Aorta (tissue), 5 donors: ENCODE measurements around the gene INPPL1. TPM values are rescaled to one million over a fixed set of nuclear protein-coding genes. Genes with fewer than 3 reads are reported as not detected.
A peak's percentile ranks its signal among the peaks of the same experiment; 100 is the strongest.

Experiments
- ATAC-seq: fragments of 200-7000 bp; cut with Tn5 transposase; one replicate; pipeline ENCODE4 v1.9.1; 2022; ENCODE audit warnings: moderate library complexity; ENCODE audit not compliant: low FRiP score
- DNase-seq, 2 donors: peaks; one replicate each; pipeline ENCODE4 v3.0.0-alpha.2; 2020
- H3K27ac ChIP-seq, 2 donors: one replicate each; pipeline ENCODE4 v1.5.1; 2013; ENCODE audit warnings: low read length in 2 of 2, mild to moderate bottlenecking in 2 of 2, moderate library complexity in 2 of 2, control low read depth in 1 of 2, inconsistent platforms in 1 of 2, low read depth in 1 of 2
- H3K27me3 ChIP-seq, 2 donors: one replicate each; pipeline ENCODE4 v1.6.1; 2013; ENCODE audit warnings: control low read depth in 1 of 2, low read length in 1 of 2, mild to moderate bottlenecking in 1 of 2, moderate library complexity in 1 of 2; ENCODE audit not compliant: insufficient read depth in 2 of 2, control insufficient read depth in 1 of 2
- H3K36me3 ChIP-seq, 2 donors: one replicate each; pipeline ENCODE4 v1.6.1; 2013; ENCODE audit warnings: control low read depth in 1 of 2, low read length in 1 of 2, mild to moderate bottlenecking in 1 of 2; ENCODE audit not compliant: insufficient read depth in 2 of 2, control insufficient read depth in 1 of 2
- H3K4me1 ChIP-seq, 2 donors: one replicate each; pipeline ENCODE4 v1.6.1; 2013; ENCODE audit warnings: low read length in 2 of 2, control low read depth in 1 of 2, mild to moderate bottlenecking in 1 of 2, moderate library complexity in 1 of 2; ENCODE audit not compliant: insufficient read depth in 2 of 2, control insufficient read depth in 1 of 2
- H3K4me3 ChIP-seq, 2 donors: one replicate each; pipeline ENCODE4 v1.5.1; 2013; ENCODE audit warnings: low read length in 2 of 2, control low read depth in 1 of 2, mild to moderate bottlenecking in 1 of 2
- H3K9me3 ChIP-seq: one replicate; pipeline ENCODE4 v1.6.1; 2013; ENCODE audit warnings: mild to moderate bottlenecking, low read length; ENCODE audit not compliant: control insufficient read depth
- WGBS, 2 donors: extraction: QIAGEN DNeasy Blood & Tissue Kit; methylation state at CpG; one replicate each; pipeline ENCODE4 v1.1.7; 2013; 5-methylcytosine and 5-hydroxymethylcytosine counted together
- intact Hi-C, 2 donors: fragments of 100-400 bp; cut with DNase I; formaldehyde crosslinking; loops; one replicate each; pipeline versions ENCODE4 v1.14.2 to v1.15.0; 2022
- polyA plus RNA-seq, 2 donors: library from polyadenylated mRNA; stranded (reverse); fragments of 200-250 nt; gene quantifications; one replicate each; pipeline ENCODE4 v1.2.3, GENCODE V29; 2013
- total RNA-seq, 2 donors: library from RNA; stranded (reverse); fragmentation: NEBNext Ultra II Directional; extraction: Animal tissue kit (Norgen Biotek cat#: 25700); gene quantifications; one replicate each; pipeline ENCODE4 v1.2.1, GENCODE V29; 2021
- donor health status: healthy with polysubstance abuse.
- donor health status: Bipolar disorder and iron deficiency.
- donor health status: DM: no; HTN: no; CAD: no.
- donor health status: DM: no; HTN: no; CAD: no.
- donor health status: DM: yes; HTN: yes; CAD: no.

Gene INPPL1
- total and polyA plus RNA-seq, 4 donors, result 21.9 to 166 (median 132) TPM

- H3K27ac ChIP-seq, result no peak overlapping the region
- H3K4me3 ChIP-seq, result no peak overlapping the region
- peaks cover 0 to 13% of the 10 kb centered on the region in 2 donors for H3K36me3 ChIP-seq
- H3K27me3 ChIP-seq, result no peaks in the 10 kb centered on the region
- ATAC-seq, result no peak
- peak in 1 of 2 donors; percentile 45 for DNase-seq
- no peaks in the 10 kb centered on the region for H3K4me1 ChIP-seq
- intact Hi-C loops, result no loop called here
- no peaks in the 10 kb centered on the region for H3K9me3 ChIP-seq
- WGBS, 2 donors, result 93 to 94% methylated on average over 8 of the region's 8 CpGs
Observed at GRCh38 chr11:72229336-72229924, 4.9 kb downstream of the INPPL1 start.

- no peaks in the 10 kb centered on the region for H3K9me3 ChIP-seq
- no peak overlapping the region for H3K27ac ChIP-seq
- H3K4me1 ChIP-seq, result no peaks in the 10 kb centered on the region
- H3K27me3 ChIP-seq, result no peaks in the 10 kb centered on the region
- intact Hi-C loops, result loop anchor here in 1 of 2 donors (10.0 kb wide), 1 partner anchor 115 kb away; the partner anchor contains the start of gene ANAPC15
- H3K4me3 ChIP-seq, result no peak overlapping the region
- no peak for ATAC-seq
- 90% methylated on average over 21 of the region's 21 CpGs for WGBS, 2 donors
- H3K36me3 ChIP-seq, result peaks cover 0 to 13% of the 10 kb centered on the region in 2 donors
- DNase-seq, result peak; percentile 43 to 74
Observed at GRCh38 chr11:72229925-72230763, 5.6 kb downstream of the INPPL1 start.

- Histone ChIP-seq H3K4me1 (no peaks in the 10 kb centered on the region), H3K36me3 (peaks cover 0 to 13% of the 10 kb centered on the region in 2 donors), H3K27me3 (no peaks in the 10 kb centered on the region), H3K4me3 (no peak overlapping the region), H3K27ac (no peak overlapping the region), H3K9me3 (no peaks in the 10 kb centered on the region)
- no peak for ATAC-seq
- WGBS, 2 donors, result 86 to 88% methylated on average over 18 of the region's 18 CpGs
- intact Hi-C loops, result loop anchor here in 1 of 2 donors (10.0 kb wide), 1 partner anchor 116 kb away; the partner anchor contains the start of gene ANAPC15
- DNase-seq, result peak in 1 of 2 donors; percentile 39
Observed at GRCh38 chr11:72230764-72231365, 6.3 kb downstream of the INPPL1 start.

GRCh38 chr11:72231396-72232259 lies 7.1 kb downstream of the INPPL1 start:
- H3K4me1 ChIP-seq, result no peaks in the 10 kb centered on the region
- ATAC-seq (no peak), DNase-seq (no peak)
- intact Hi-C loops, result loop anchor here in 1 of 2 donors (10.0 kb wide), 1 partner anchor 117 kb away; the partner anchor contains the start of gene ANAPC15
- H3K27ac ChIP-seq, result no peak overlapping the region
- H3K36me3 ChIP-seq, result peaks cover 0 to 14% of the 10 kb centered on the region in 2 donors
- no peaks in the 10 kb centered on the region for H3K27me3 ChIP-seq
- H3K4me3 ChIP-seq, result no peak overlapping the region
- WGBS, 2 donors, result 76 to 80% methylated on average over 9 of the region's 9 CpGs
- no peaks in the 10 kb centered on the region for H3K9me3 ChIP-seq

- no peaks in the 10 kb centered on the region for H3K4me1 ChIP-seq
- H3K36me3 ChIP-seq, result peaks cover 0 to 14% of the 10 kb centered on the region in 2 donors
- ATAC-seq (no peak), DNase-seq (no peak)
- H3K27ac ChIP-seq, result no peak overlapping the region
- H3K27me3 ChIP-seq, result no peaks in the 10 kb centered on the region
- no peaks in the 10 kb centered on the region for H3K9me3 ChIP-seq
- 89 to 91% methylated on average over 18 of the region's 18 CpGs for WGBS, 2 donors
- no peak overlapping the region for H3K4me3 ChIP-seq
- intact Hi-C loops, result loop anchor here in 1 of 2 donors (10.0 kb wide), 1 partner anchor 118 kb away; the partner anchor contains the start of gene ANAPC15
Observed at GRCh38 chr11:72232260-72233055, 7.9 kb downstream of the INPPL1 start.

- no peak overlapping the region for H3K4me3 ChIP-seq
- WGBS, 2 donors, result 88 to 92% methylated on average over 13 of the region's 13 CpGs
- ATAC-seq, result no peak
- intact Hi-C loops, result loop anchor here in 1 of 2 donors (10.0 kb wide), 1 partner anchor 118 kb away; the partner anchor contains the start of gene ANAPC15
- H3K27ac ChIP-seq, result no peak overlapping the region
- no peak for DNase-seq
- no peaks in the 10 kb centered on the region for H3K27me3 ChIP-seq
- H3K9me3 ChIP-seq, result no peaks in the 10 kb centered on the region
- H3K4me1 ChIP-seq, result no peaks in the 10 kb centered on the region
- peaks cover 0 to 14% of the 10 kb centered on the region in 2 donors for H3K36me3 ChIP-seq
Observed at GRCh38 chr11:72233056-72233772, 8.6 kb downstream of the INPPL1 start.

GRCh38 chr11:72233773-72234513 lies 9.4 kb downstream of the INPPL1 start:
- H3K27me3 ChIP-seq, result no peaks in the 10 kb centered on the region
- no peak overlapping the region for H3K27ac ChIP-seq
- WGBS, 2 donors, result 85 to 89% methylated on average over 8 of the region's 8 CpGs
- H3K4me3 ChIP-seq, result no peak overlapping the region
- peaks cover 0 to 14% of the 10 kb centered on the region in 2 donors for H3K36me3 ChIP-seq
- intact Hi-C loops, result loop anchor here in 1 of 2 donors (10.0 kb wide), 1 partner anchor 119 kb away; the partner anchor contains the start of gene ANAPC15
- DNase-seq, result no peak
- ATAC-seq, result no peak
- H3K9me3 ChIP-seq, result no peaks in the 10 kb centered on the region
- no peaks in the 10 kb centered on the region for H3K4me1 ChIP-seq
